Vagina (tissue), 2 donors: ENCODE data around the gene MEGF8.

Experiments used
- POLR2AphosphoS5 ChIP-seq, 2 donors: sonication (generic); formaldehyde crosslinking; IDR thresholded peaks; one replicate each; pipeline ENCODE4 v1.9.0; 2017; ENCODE audit warnings: antibody characterized with exemption in 2 of 2, mild to moderate bottlenecking in 2 of 2, low read depth in 1 of 2; ENCODE audit not compliant: insufficient read depth in 1 of 2
- TF ChIP-seq, protein P1 (sequence below), 3 experiments: fragments of 450-650 bp in 2 of 3; fragments of 200-600 bp in 1 of 3; sonication (generic) in 1 of 3; IDR thresholded peaks; one replicate each; pipeline ENCODE4 v1.5.1; 2017 to 2019; ENCODE audit warnings: antibody characterized with exemption in 3 of 3, mild to moderate bottlenecking in 2 of 3, moderate library complexity in 2 of 3

DNA sequence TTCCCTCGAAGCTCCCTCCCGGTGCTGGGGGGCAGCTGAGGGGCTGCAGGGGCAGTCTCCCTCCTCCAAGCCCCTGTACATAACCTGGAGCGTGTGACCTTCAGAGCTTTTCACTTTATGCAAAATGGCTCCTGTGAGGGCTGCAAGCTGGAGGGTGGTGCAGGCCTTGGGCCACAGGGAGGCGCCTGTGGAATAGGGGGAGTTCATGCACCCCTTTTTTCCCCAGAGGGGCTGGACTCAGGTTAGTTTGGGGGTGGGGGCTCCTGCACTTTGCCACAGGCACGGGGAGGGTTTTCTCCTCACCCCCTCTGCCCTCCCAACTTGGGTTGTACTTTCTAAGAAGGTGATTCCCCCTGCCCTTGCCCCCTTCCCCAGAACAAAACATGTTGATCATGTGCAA, 30.1 kb upstream of the MEGF8 start:
- TF ChIP-seq, protein P1, sequence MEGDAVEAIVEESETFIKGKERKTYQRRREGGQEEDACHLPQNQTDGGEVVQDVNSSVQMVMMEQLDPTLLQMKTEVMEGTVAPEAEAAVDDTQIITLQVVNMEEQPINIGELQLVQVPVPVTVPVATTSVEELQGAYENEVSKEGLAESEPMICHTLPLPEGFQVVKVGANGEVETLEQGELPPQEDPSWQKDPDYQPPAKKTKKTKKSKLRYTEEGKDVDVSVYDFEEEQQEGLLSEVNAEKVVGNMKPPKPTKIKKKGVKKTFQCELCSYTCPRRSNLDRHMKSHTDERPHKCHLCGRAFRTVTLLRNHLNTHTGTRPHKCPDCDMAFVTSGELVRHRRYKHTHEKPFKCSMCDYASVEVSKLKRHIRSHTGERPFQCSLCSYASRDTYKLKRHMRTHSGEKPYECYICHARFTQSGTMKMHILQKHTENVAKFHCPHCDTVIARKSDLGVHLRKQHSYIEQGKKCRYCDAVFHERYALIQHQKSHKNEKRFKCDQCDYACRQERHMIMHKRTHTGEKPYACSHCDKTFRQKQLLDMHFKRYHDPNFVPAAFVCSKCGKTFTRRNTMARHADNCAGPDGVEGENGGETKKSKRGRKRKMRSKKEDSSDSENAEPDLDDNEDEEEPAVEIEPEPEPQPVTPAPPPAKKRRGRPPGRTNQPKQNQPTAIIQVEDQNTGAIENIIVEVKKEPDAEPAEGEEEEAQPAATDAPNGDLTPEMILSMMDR (IDR thresholded peaks at IDR 0.05) = no peak
- TF ChIP-seq POLR2AphosphoS5 (IDR thresholded peaks at IDR 0.05; ENCODE audit: insufficient read depth in 1 of 2, low read depth in 1 of 2) = no peak
